Gastroesophageal sphincter (tissue), 3 donors: ENCODE results near the gene RBM33.

Experiments used
- CTCF ChIP-seq, 4 experiments: fragments of 200-600 bp in 2 of 4; fragments of 450-650 bp in 2 of 4; sonication (generic) in 1 of 4; IDR thresholded peaks; one replicate each; pipeline ENCODE4 v1.5.1; 2017 to 2019; ENCODE audit warnings: antibody characterized with exemption in 4 of 4, mild to moderate bottlenecking in 2 of 4, moderate library complexity in 2 of 4
- EP300 ChIP-seq: sonication (generic); formaldehyde crosslinking; IDR thresholded peaks from one replicate; pipeline ENCODE4 v1.6.1; 2017; ENCODE audit warnings: antibody characterized with exemption, mild to moderate bottlenecking

GRCh38 chr7:155752756-155753445 lies 108.4 kb downstream of the RBM33 start:
- TF ChIP-seq CTCF (IDR thresholded peaks at IDR 0.05) (no peak), EP300 (no peak)
